Neural progenitor cell (in vitro differentiated cells): ENCODE measurements around the gene MKS1.

Source experiments
- EZH2 ChIP-seq: fragments of 200-600 bp; sonication (generic); IDR thresholded peaks from 2 replicates; pipeline ENCODE4 v1.6.1; 2017; ENCODE audit warnings: antibody characterized with exemption, mild to moderate bottlenecking, moderate library complexity
- EZH2phosphoT487 ChIP-seq: fragments of 200-600 bp; sonication (generic); IDR thresholded peaks from 2 replicates; pipeline ENCODE4 v1.6.1; 2017; ENCODE audit warnings: antibody characterized with exemption
- TF ChIP-seq, protein P1 (sequence below): fragments of 200-600 bp; sonication (generic); IDR thresholded peaks from 2 replicates; pipeline ENCODE4 v1.5.1; 2017; ENCODE audit warnings: antibody characterized with exemption, mild to moderate bottlenecking

- TF ChIP-seq EZH2 (no peak), EZH2phosphoT487 (no peak)
- TF ChIP-seq, protein P1, sequence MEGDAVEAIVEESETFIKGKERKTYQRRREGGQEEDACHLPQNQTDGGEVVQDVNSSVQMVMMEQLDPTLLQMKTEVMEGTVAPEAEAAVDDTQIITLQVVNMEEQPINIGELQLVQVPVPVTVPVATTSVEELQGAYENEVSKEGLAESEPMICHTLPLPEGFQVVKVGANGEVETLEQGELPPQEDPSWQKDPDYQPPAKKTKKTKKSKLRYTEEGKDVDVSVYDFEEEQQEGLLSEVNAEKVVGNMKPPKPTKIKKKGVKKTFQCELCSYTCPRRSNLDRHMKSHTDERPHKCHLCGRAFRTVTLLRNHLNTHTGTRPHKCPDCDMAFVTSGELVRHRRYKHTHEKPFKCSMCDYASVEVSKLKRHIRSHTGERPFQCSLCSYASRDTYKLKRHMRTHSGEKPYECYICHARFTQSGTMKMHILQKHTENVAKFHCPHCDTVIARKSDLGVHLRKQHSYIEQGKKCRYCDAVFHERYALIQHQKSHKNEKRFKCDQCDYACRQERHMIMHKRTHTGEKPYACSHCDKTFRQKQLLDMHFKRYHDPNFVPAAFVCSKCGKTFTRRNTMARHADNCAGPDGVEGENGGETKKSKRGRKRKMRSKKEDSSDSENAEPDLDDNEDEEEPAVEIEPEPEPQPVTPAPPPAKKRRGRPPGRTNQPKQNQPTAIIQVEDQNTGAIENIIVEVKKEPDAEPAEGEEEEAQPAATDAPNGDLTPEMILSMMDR = no peak
Observed at GRCh38 chr17:58232707-58233156, 13.7 kb upstream of the MKS1 start.
